Pancreas (tissue), 10 donors: ENCODE results near the gene MAD1L1. TPM values are rescaled to one million over a fixed set of nuclear protein-coding genes. Genes with fewer than 3 reads are reported as not detected.

Source experiments
- ATAC-seq, 4 donors: fragments of 200-7000 bp; cut with Tn5 transposase; one replicate each; pipeline versions ENCODE4 v1.8.0 to v1.9.1; 2020; ENCODE audit warnings: mild to moderate bottlenecking in 4 of 4, moderate library complexity in 4 of 4
- DNase-seq, 6 donors: peaks; one replicate each; pipeline ENCODE4 v3.0.0-alpha.2; 2020
- FAIRE-seq: peaks from 2 replicates; lab custom pipeline; 2012; peaks lifted over from hg19 to GRCh38; lab: Jason Lieb, UNC
- H3K27ac ChIP-seq, 4 donors: fragments of 200-600 bp; sonication (generic); 1 replicate in 3 of 4; 2 replicates in 1 of 4; pipeline versions ENCODE4 v1.5.0 to v1.8.0; 2020
- H3K27me3 ChIP-seq, 4 donors: fragments of 200-600 bp; one replicate each; pipeline ENCODE4 v1.8.0; 2021
- H3K36me3 ChIP-seq, 3 donors: fragments of 200-600 bp; sonication (generic) in 1 of 3; one replicate each; pipeline versions ENCODE4 v1.5.0 to v1.8.0; 2020 to 2021
- H3K4me1 ChIP-seq, 3 donors: fragments of 200-600 bp; one replicate each; pipeline ENCODE4 v1.8.0; 2021
- H3K4me3 ChIP-seq, 4 donors: fragments of 200-600 bp; sonication (generic) in 2 of 4; one replicate each; pipeline versions ENCODE4 v1.5.0 to v1.8.0; 2020 to 2021
- H3K9me3 ChIP-seq, 4 donors: fragments of 200-600 bp; one replicate each; pipeline ENCODE4 v1.8.0; 2021
- CTCF ChIP-seq, 4 donors: fragments of 200-600 bp; sonication (generic) in 3 of 4; IDR thresholded peaks; one replicate each; pipeline versions ENCODE4 v1.5.0 to v1.8.0; 2021; ENCODE audit warnings: antibody characterized with exemption in 4 of 4
- WGBS, 2 donors: extraction: QIAGEN DNeasy Blood & Tissue Kit; methylation state at CpG; one replicate each; pipeline ENCODE4 v1.1.7; 2013; 5-methylcytosine and 5-hydroxymethylcytosine counted together
- intact Hi-C, 3 donors: fragments of 100-400 bp; cut with DNase I; formaldehyde crosslinking; loops; one replicate each; pipeline versions ENCODE4 v1.11.1 to v1.14.2; 2022
- polyA plus RNA-seq, 2 donors: library from polyadenylated mRNA; stranded (reverse); fragments of 200-250 nt; gene quantifications; one replicate each; pipeline ENCODE4 v1.2.3, GENCODE V29; 2013
- total RNA-seq, 6 donors: library from RNA; stranded (reverse); fragmentation: NEBNext Ultra II Directional in 4 of 6; extraction: Animal tissue kit (Norgen Biotek cat#: 25700) in 4 of 6; gene quantifications; one replicate each; pipeline versions ENCODE4 v1.2.1 to v1.2.4, GENCODE V29; 2021 to 2023
- donor health status: healthy with polysubstance abuse.
- donor health status: DM: no; HTN: no; CAD: no; lungs with moderate emphysema.
- donor health status: DM: no; HTN: no; CAD: no.
- donor health status: control.
- donor health status: control.
- donor health status: Bipolar disorder and iron deficiency.
- donor health status: DM: yes; HTN: yes; CAD: no.
- donor health status: DM: no; HTN: no; CAD: no.
- donor health status: DM: no; HTN: no; CAD: no.
- donor health status: DM: yes; HTN: yes; CAD: no.

MAD1L1 gene
- total and polyA plus RNA-seq, 8 donors = 9.8 to 28.2 (median 11.9) TPM

- DNase-seq = peak in 1 of 6 donors; percentile 46
- Histone ChIP-seq H3K27me3 (no peaks in the 10 kb centered on the region), H3K36me3 (no peaks in the 10 kb centered on the region), H3K9me3 (no peaks in the 10 kb centered on the region), H3K4me3 (no peak overlapping the region), H3K27ac (no peak overlapping the region), H3K4me1 (no peaks in the 10 kb centered on the region)
- ATAC-seq = no peak
- 93 to 96% methylated on average over 9 to 17 of the region's 17 CpGs for WGBS, 2 donors
- TF ChIP-seq CTCF (IDR thresholded peaks at IDR 0.05) = no peak
- no peak for FAIRE-seq
- intact Hi-C loops = no loop called here
Measured at GRCh38 chr7:1815051-1815481, 417.7 kb downstream of the MAD1L1 start.

- TF ChIP-seq CTCF (IDR thresholded peaks at IDR 0.05) = no peak
- ATAC-seq (no peak), DNase-seq (peak in 1 of 6 donors; percentile 59), FAIRE-seq (no peak)
- Histone ChIP-seq H3K27me3 (no peaks in the 10 kb centered on the region), H3K4me3 (no peak overlapping the region), H3K9me3 (no peaks in the 10 kb centered on the region), H3K4me1 (no peaks in the 10 kb centered on the region), H3K27ac (no peak overlapping the region), H3K36me3 (no peaks in the 10 kb centered on the region)
- intact Hi-C loops = no loop called here
- WGBS, 2 donors = 88 to 89% methylated on average over 22 of the region's 22 CpGs
Measured at GRCh38 chr7:1814089-1814811, 418.5 kb downstream of the MAD1L1 start.

- H3K4me1 ChIP-seq = no peaks in the 10 kb centered on the region
- intact Hi-C loops = no loop called here
- no peaks in the 10 kb centered on the region for H3K36me3 ChIP-seq
- TF ChIP-seq CTCF (IDR thresholded peaks at IDR 0.05) = no peak
- DNase-seq (peak in 1 of 6 donors; percentile 63), ATAC-seq (no peak), FAIRE-seq (no peak)
- 81 to 82% methylated on average over 15 to 18 of the region's 18 CpGs for WGBS, 2 donors
- H3K27ac ChIP-seq = no peak overlapping the region
- no peaks in the 10 kb centered on the region for H3K9me3 ChIP-seq
- no peak overlapping the region for H3K4me3 ChIP-seq
- H3K27me3 ChIP-seq = no peaks in the 10 kb centered on the region
Measured at GRCh38 chr7:1813394-1814088, 419.2 kb downstream of the MAD1L1 start.

GRCh38 chr7:1812509-1813393 lies 420.0 kb downstream of the MAD1L1 start:
- peak in 2 of 4 donors; percentile 57 to 77 for ATAC-seq
- FAIRE-seq = no peak
- TF ChIP-seq CTCF (IDR thresholded peaks at IDR 0.05) = peak in 2 of 4 donors; percentile 12 to 17
- Histone ChIP-seq H3K36me3 (no peaks in the 10 kb centered on the region), H3K4me3 (no peak overlapping the region), H3K27me3 (no peaks in the 10 kb centered on the region), H3K9me3 (no peaks in the 10 kb centered on the region), H3K27ac (no peak overlapping the region), H3K4me1 (no peaks in the 10 kb centered on the region)
- 48 to 55% methylated on average over 31 to 33 of the region's 33 CpGs for WGBS, 2 donors
- intact Hi-C loops = no loop called here
- peak in 1 of 6 donors; percentile 64 for DNase-seq
